Endodermal cell (in vitro differentiated cells): Measurements from ENCODE around the gene SREBF1. TPM values are rescaled to one million over a fixed set of nuclear protein-coding genes. Genes with fewer than 3 reads are reported as not detected.

Source experiments
- DNase-seq: peaks from one replicate; pipeline ENCODE4 v3.0.0-alpha.2; 2017
- H3K27ac ChIP-seq: 2 replicates; pipeline ENCODE4 v1.5.1; 2013; ENCODE audit warnings: mild to moderate bottlenecking, low read depth, low read length, moderate library complexity
- H3K27me3 ChIP-seq: 2 replicates; pipeline ENCODE4 v1.6.1; 2013; ENCODE audit warnings: mild to moderate bottlenecking, low read length, moderate library complexity; ENCODE audit not compliant: insufficient read depth, control insufficient read depth, poor library complexity, severe bottlenecking
- H3K36me3 ChIP-seq: 2 replicates; pipeline ENCODE4 v1.7.0; 2013; ENCODE audit warnings: mild to moderate bottlenecking, low read length, moderate library complexity; ENCODE audit not compliant: control insufficient read depth, insufficient read depth
- H3K4me1 ChIP-seq: one replicate; pipeline ENCODE4 v1.7.0; 2013; ENCODE audit warnings: low read length; ENCODE audit not compliant: control insufficient read depth, insufficient read depth
- H3K4me3 ChIP-seq: 2 replicates; pipeline ENCODE4 v1.5.1; 2013; ENCODE audit warnings: mild to moderate bottlenecking, low read length, moderate library complexity
- H3K9ac ChIP-seq: 2 replicates; pipeline ENCODE4 v1.6.1; 2013; ENCODE audit warnings: mild to moderate bottlenecking, low read length, moderate library complexity; ENCODE audit not compliant: poor library complexity, severe bottlenecking; ENCODE audit errors: extremely low read depth
- H3K9me3 ChIP-seq: 2 replicates; pipeline ENCODE4 v1.6.1; 2013; ENCODE audit warnings: mild to moderate bottlenecking, low read length, moderate library complexity; ENCODE audit not compliant: control insufficient read depth
- H3K27ac Mint-ChIP-seq: 2 replicates; pipeline ENCODE4 v1.8.0; 2020; ENCODE audit warnings: mixed read lengths
- H3K27me3 Mint-ChIP-seq: 2 replicates; pipeline ENCODE4 v1.8.0; 2021; ENCODE audit warnings: mild to moderate bottlenecking, mixed read lengths; ENCODE audit not compliant: insufficient read depth
- H3K36me3 Mint-ChIP-seq: 2 replicates; pipeline ENCODE4 v1.8.0; 2020; ENCODE audit warnings: low read depth, mixed read lengths
- H3K4me1 Mint-ChIP-seq: 2 replicates; pipeline ENCODE4 v1.8.0; 2020; ENCODE audit warnings: mixed read lengths
- H3K4me3 Mint-ChIP-seq: 2 replicates; pipeline ENCODE4 v1.8.0; 2020; ENCODE audit warnings: mild to moderate bottlenecking, moderate library complexity, mixed read lengths
- H3K9me3 Mint-ChIP-seq: 2 replicates; pipeline ENCODE4 v1.8.0; 2020; ENCODE audit warnings: mild to moderate bottlenecking, mixed read lengths
- CTCF ChIP-seq: fragments of 200-600 bp; sonication (generic); conservative IDR thresholded peaks from 2 replicates; pipeline ENCODE4 v1.5.0; 2021; ENCODE audit warnings: antibody characterized with exemption, mild to moderate bottlenecking
- WGBS, 2 experiments: methylation state at CpG; one replicate each; pipeline versions ENCODE4 v1.1.5 to v1.1.7; 2013; ENCODE audit warnings: missing lambda C conversion rate in 2 of 2, mixed read lengths in 1 of 2; ENCODE audit not compliant: insufficient coverage in 1 of 2, insufficient read length in 1 of 2; 5-methylcytosine and 5-hydroxymethylcytosine counted together
- total RNA-seq, 2 donors: library from RNA; stranded (reverse); fragmentation: NEBNext Ultra II Directional in 1 of 2; extraction: Animal tissue kit (Norgen Biotek cat#: 25700) in 1 of 2; gene quantifications; 2 replicates in 1 of 2; 3 replicates in 1 of 2; pipeline ENCODE4 v1.2.1, GENCODE V29; 2021

Gene SREBF1
- total RNA-seq, 2 donors from 2014 or later, result 39.0 to 58.2 TPM

GRCh38 chr17:17766744-17767120 lies 70.1 kb downstream of the SREBF1 start:
- Histone ChIP-seq H3K4me3 (no peak overlapping the region), H3K9ac (no peak overlapping the region), H3K27me3 (no peaks in the 10 kb centered on the region), H3K27ac (peak overlapping the region; percentile 95), H3K36me3 (no peaks in the 10 kb centered on the region), H3K9me3 (no peaks in the 10 kb centered on the region), H3K4me1 (peaks cover 4% of the 10 kb centered on the region)
- no peaks in the 10 kb centered on the region for H3K27me3 Mint-ChIP-seq
- DNase-seq, result no peak
- TF ChIP-seq CTCF, result no peak
- no peak overlapping the region for H3K4me3 Mint-ChIP-seq
- no peak overlapping the region for H3K27ac Mint-ChIP-seq
- peaks cover 5% of the 10 kb centered on the region for H3K4me1 Mint-ChIP-seq
- 92 to 95% methylated on average over 2 to 4 of the region's 4 CpGs for whole genome bisulfite sequencing, 2 experiments
- no peaks in the 10 kb centered on the region for H3K9me3 Mint-ChIP-seq
- H3K36me3 Mint-ChIP-seq, result peaks cover 16% of the 10 kb centered on the region

GRCh38 chr17:17766077-17766743 lies 70.6 kb downstream of the SREBF1 start:
- H3K4me3 Mint-ChIP-seq, result no peak overlapping the region
- DNase-seq, result no peak
- Histone ChIP-seq H3K27ac (peak overlapping the region; percentile 95), H3K27me3 (no peaks in the 10 kb centered on the region), H3K9me3 (no peaks in the 10 kb centered on the region), H3K4me3 (no peak overlapping the region), H3K9ac (no peak overlapping the region), H3K4me1 (peaks cover 4% of the 10 kb centered on the region), H3K36me3 (no peaks in the 10 kb centered on the region)
- H3K9me3 Mint-ChIP-seq, result no peaks in the 10 kb centered on the region
- H3K27me3 Mint-ChIP-seq, result no peaks in the 10 kb centered on the region
- 86 to 93% methylated on average over 15 to 20 of the region's 20 CpGs for WGBS, 2 experiments
- no peak for TF ChIP-seq CTCF
- no peak overlapping the region for H3K27ac Mint-ChIP-seq
- H3K36me3 Mint-ChIP-seq, result peaks cover 16% of the 10 kb centered on the region
- peaks cover 5% of the 10 kb centered on the region for H3K4me1 Mint-ChIP-seq

GRCh38 chr17:17765359-17766076 lies 71.3 kb downstream of the SREBF1 start:
- Mint-ChIP-seq H3K9me3 (no peaks in the 10 kb centered on the region), H3K36me3 (peaks cover 16% of the 10 kb centered on the region), H3K4me3 (no peak overlapping the region), H3K27ac (no peak overlapping the region), H3K4me1 (peaks cover 5% of the 10 kb centered on the region), H3K27me3 (no peaks in the 10 kb centered on the region)
- Histone ChIP-seq H3K4me3 (no peak overlapping the region), H3K36me3 (peaks cover 7% of the 10 kb centered on the region), H3K9me3 (no peaks in the 10 kb centered on the region), H3K27ac (peak overlapping the region; percentile 95), H3K4me1 (peaks cover 4% of the 10 kb centered on the region), H3K27me3 (no peaks in the 10 kb centered on the region), H3K9ac (no peak overlapping the region)
- no peak for DNase-seq
- 80 to 92% methylated on average over 12 to 14 of the region's 14 CpGs for WGBS, 2 experiments
- no peak for TF ChIP-seq CTCF
